Heart left ventricle (tissue), 13 donors: Measurements from ENCODE around the gene CRYL1.

Experiments used
- POLR2A ChIP-seq, 2 donors: fragments of 450-650 bp; IDR thresholded peaks; one replicate each; pipeline ENCODE4 v1.6.1; 2017; ENCODE audit warnings: antibody characterized with exemption in 2 of 2, mild to moderate bottlenecking in 2 of 2, moderate library complexity in 2 of 2
- TF ChIP-seq, protein P1 (sequence below), 12 donors: fragments of 200-600 bp; sonication (generic) in 4 of 12; IDR thresholded peaks; one replicate each; pipeline versions ENCODE4 v1.5.0 to v1.8.0; 2018 to 2022; ENCODE audit warnings: antibody characterized with exemption in 12 of 12, mild to moderate bottlenecking in 5 of 12
- donor health status: ischemic (EF 13 %, LVEDD 7.1; RV severe dilation, severe dysfunction).
- donor health status: DM: no; HTN: yes; CAD: no.
- donor health status: DM: no; HTN: no; CAD: no.
- donor health status: ischemic (EF 25% LVEDD 6.9; RV normal size, moderate dysfunction).
- donor health status: ischemic (EF 25% LVEDD 5.7; RV mildly dilated, moderate dysfunction).
- donor health status: ischemic (EF 35%, LVEDD 5.7; RV mildly dilated, moderate dysfunction).
- donor health status: nonischemic (EF 11% LVEDD 7.7; RV severe dilation, severe dysfunction).
- donor health status: DM: yes; HTN: yes; CAD: no.
- donor health status: PGD.
- donor health status: ischemic (EF 29% LVEDD 5.4; RV normal size, mild dysfunction).
- donor health status: nonischemic (EF 23%, LVEDD 6.1; RV moderate dilation, normal function).

DNA sequence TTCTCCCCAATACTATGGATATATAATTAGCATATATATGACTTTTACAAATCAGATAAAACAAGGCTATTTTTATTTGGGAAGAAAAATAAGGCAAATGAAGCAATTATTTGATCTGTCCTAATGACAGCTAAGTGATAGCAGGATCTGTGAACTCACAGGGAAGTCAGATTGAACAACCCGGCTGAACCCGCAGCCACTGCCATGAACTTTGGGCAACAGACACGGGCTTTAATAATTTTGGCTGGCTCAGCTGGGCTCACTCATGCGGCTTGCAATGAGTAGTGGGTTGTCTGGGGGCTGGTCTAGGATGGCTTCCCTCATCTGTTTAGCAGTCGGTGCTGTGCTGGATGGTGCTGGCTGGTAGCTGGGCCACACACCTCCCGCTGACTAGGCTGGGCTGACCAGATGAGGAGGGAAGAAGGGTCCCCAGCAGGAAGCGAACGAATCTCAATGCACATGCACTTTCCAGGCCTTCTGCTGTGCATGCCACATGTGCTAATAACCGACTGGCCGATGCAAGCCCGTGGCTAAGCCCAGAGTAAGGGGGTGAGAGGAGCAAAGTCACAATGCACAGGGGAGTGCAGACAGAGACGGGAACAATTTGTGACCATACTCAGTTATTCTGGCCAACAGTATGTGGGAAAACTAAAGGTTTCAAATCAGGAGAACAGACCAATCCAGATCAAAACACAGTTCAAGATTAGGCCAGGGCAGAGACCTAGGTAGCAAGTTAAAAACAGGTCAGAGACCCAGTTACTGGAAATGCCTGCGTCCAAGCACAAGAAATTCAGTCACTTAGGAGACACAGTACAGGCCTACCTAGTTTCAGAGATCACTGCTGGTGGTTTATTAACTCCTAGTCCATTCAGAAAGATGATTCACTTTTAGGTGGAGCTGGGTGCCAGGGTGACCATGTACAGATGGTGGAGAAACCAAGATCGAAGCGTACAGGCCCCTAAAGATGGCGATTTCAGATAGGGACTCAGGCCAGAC lies 22.3 kb downstream of the CRYL1 start:
- TF ChIP-seq POLR2A (IDR thresholded peaks at IDR 0.05): no peak
- TF ChIP-seq, protein P1, sequence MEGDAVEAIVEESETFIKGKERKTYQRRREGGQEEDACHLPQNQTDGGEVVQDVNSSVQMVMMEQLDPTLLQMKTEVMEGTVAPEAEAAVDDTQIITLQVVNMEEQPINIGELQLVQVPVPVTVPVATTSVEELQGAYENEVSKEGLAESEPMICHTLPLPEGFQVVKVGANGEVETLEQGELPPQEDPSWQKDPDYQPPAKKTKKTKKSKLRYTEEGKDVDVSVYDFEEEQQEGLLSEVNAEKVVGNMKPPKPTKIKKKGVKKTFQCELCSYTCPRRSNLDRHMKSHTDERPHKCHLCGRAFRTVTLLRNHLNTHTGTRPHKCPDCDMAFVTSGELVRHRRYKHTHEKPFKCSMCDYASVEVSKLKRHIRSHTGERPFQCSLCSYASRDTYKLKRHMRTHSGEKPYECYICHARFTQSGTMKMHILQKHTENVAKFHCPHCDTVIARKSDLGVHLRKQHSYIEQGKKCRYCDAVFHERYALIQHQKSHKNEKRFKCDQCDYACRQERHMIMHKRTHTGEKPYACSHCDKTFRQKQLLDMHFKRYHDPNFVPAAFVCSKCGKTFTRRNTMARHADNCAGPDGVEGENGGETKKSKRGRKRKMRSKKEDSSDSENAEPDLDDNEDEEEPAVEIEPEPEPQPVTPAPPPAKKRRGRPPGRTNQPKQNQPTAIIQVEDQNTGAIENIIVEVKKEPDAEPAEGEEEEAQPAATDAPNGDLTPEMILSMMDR (IDR thresholded peaks at IDR 0.05): no peak
